Amygdala (tissue), 56 donors: ENCODE measurements around the gene SEBOX.

ENCODE experiments used
- DNase-seq, 56 donors: peaks; one replicate each; lab custom pipeline; 2025; lab: John Stamatoyannopoulos, UW

SEBOX gene

GRCh38 chr17:28394337-28395116 is 29.5 kb upstream of the SEBOX start:
- DNase-seq: no peak

- DNase-seq: no peak
Observed at GRCh38 chr17:28392491-28392890, 27.5 kb upstream of the SEBOX start.

GRCh38 chr17:28391401-28391800 is 26.4 kb upstream of the SEBOX start:
- no peak for DNase-seq

- DNase-seq: no peak
Observed at GRCh38 chr17:28390984-28391383, 26.0 kb upstream of the SEBOX start.

GRCh38 chr17:28390563-28390962 is 25.6 kb upstream of the SEBOX start:
- DNase-seq: no peak

GRCh38 chr17:28390141-28390540 is 25.1 kb upstream of the SEBOX start:
- DNase-seq: no peak

- DNase-seq: no peak
Observed at GRCh38 chr17:28388106-28388505, 23.1 kb upstream of the SEBOX start.

GRCh38 chr17:28386391-28386790 is 21.4 kb upstream of the SEBOX start:
- DNase-seq: no peak

GRCh38 chr17:28385406-28385805 is 20.4 kb upstream of the SEBOX start:
- DNase-seq: no peak

- no peak for DNase-seq
Observed at GRCh38 chr17:28385037-28385400, 20.0 kb upstream of the SEBOX start.

GRCh38 chr17:28384281-28385036 is 19.5 kb upstream of the SEBOX start:
- peak in 1 of 56 donors; percentile 13 for DNase-seq

GRCh38 chr17:28381141-28381825 is 16.3 kb upstream of the SEBOX start:
- peak in 10 of 56 donors; percentile 16 to 59 (median 38) for DNase-seq

GRCh38 chr17:28379814-28380801 is 15.1 kb upstream of the SEBOX start:
- no peak for DNase-seq

- DNase-seq: no peak
Observed at GRCh38 chr17:28372945-28373274, 7.9 kb upstream of the SEBOX start.

GRCh38 chr17:28372203-28372944 is 7.4 kb upstream of the SEBOX start:
- peak in 13 of 56 donors; percentile 16 to 54 (median 41) for DNase-seq

- DNase-seq: peak in 53 of 56 donors; percentile 24 to 92 (median 67)
Observed at GRCh38 chr17:28371245-28372202, 6.5 kb upstream of the SEBOX start, which contains the start of gene SARM1. SARM1 (plus strand) TSS chr17:28371694; CDS start chr17:28372033, 339 bp downstream.

- no peak for DNase-seq
Observed at GRCh38 chr17:28370744-28371103, 5.7 kb upstream of the SEBOX start.

- DNase-seq: no peak
Observed at GRCh38 chr17:28370035-28370743, 5.2 kb upstream of the SEBOX start, which contains the start of gene VTN. VTN (minus strand) TSS chr17:28370307; CDS start chr17:28370203, 104 bp downstream.
